ENCODE data around the gene ZMAT5. TPM values are rescaled to one million over a fixed set of nuclear protein-coding genes. Genes with fewer than 3 reads are reported as not detected.
A peak's percentile ranks its signal among the peaks of the same experiment; 100 is the strongest.

The ZMAT5 gene
- total and polyA plus RNA-seq, 2 of the 13 experiments (the other 11 are each of a cell fraction or from before 2014, with no cell fraction given): 20.7 to 27.8 TPM

DNA sequence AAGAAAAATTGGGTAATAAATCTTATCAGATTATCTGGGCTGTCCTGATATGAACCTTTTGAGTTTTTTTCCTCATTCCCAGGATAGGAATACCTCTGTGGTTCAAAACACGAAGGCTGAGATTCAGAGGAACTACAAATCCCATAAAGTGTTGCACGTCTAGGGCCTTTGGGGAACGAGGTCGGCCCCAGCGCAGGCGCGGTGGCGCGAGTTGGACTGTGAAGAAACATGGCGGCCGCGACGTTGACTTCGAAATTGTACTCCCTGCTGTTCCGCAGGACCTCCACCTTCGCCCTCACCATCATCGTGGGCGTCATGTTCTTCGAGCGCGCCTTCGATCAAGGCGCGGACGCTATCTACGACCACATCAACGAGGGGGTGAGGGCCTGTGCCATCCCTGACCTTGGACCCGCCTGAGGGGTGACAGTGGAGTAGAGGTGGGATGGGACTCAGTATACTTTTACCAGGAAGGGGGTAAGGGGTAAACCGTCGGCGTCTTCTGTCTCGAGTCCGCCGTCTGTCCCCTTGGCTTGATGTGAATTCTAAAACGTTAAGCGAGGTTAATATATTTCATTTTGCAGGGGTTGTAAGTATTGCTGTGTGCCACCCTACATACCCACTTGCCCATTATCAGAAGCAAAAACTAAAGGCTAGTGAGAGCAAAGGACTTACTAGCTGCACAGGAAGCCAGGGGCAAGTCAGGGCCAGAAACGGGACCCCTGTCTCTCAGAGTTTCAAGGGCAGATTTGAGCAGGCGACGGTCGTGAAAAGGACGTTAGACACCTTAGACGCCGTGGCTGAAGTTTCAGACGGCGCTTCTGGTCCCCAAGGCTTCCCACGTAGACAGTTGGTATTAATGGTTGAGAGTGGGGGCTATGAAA lies 604 bp upstream of the ZMAT5 start, which contains the start of gene UQCR10 (continued):
- TF ChIP-seq, protein P1, sequence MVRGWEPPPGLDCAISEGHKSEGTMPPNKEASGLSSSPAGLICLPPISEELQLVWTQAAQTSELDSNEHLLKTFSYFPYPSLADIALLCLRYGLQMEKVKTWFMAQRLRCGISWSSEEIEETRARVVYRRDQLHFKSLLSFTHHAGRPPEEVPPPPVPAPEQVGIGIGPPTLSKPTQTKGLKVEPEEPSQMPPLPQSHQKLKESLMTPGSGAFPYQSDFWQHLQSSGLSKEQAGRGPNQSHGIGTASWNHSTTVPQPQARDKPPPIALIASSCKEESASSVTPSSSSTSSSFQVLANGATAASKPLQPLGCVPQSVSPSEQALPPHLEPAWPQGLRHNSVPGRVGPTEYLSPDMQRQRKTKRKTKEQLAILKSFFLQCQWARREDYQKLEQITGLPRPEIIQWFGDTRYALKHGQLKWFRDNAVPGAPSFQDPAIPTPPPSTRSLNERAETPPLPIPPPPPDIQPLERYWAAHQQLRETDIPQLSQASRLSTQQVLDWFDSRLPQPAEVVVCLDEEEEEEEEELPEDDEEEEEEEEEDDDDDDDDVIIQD (CRISPR knock-in tag; IDR thresholded peaks at IDR 0.05; ENCODE audit: low read depth): no peak; the same call in 1 of the 2 replicates
- no peak for TF ChIP-seq NFATC3 (CRISPR knock-in tag; IDR thresholded peaks at IDR 0.05)
- TF ChIP-seq, protein P2, sequence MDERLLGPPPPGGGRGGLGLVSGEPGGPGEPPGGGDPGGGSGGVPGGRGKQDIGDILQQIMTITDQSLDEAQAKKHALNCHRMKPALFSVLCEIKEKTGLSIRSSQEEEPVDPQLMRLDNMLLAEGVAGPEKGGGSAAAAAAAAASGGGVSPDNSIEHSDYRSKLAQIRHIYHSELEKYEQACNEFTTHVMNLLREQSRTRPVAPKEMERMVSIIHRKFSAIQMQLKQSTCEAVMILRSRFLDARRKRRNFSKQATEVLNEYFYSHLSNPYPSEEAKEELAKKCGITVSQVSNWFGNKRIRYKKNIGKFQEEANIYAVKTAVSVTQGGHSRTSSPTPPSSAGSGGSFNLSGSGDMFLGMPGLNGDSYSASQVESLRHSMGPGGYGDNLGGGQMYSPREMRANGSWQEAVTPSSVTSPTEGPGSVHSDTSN (CRISPR knock-in tag; IDR thresholded peaks at IDR 0.05): no peak
- TF ChIP-seq ZNF337 (CRISPR knock-in tag; IDR thresholded peaks at IDR 0.05; ENCODE audit: borderline replicate concordance, low read depth): no peak
- TF ChIP-seq, protein P3, sequence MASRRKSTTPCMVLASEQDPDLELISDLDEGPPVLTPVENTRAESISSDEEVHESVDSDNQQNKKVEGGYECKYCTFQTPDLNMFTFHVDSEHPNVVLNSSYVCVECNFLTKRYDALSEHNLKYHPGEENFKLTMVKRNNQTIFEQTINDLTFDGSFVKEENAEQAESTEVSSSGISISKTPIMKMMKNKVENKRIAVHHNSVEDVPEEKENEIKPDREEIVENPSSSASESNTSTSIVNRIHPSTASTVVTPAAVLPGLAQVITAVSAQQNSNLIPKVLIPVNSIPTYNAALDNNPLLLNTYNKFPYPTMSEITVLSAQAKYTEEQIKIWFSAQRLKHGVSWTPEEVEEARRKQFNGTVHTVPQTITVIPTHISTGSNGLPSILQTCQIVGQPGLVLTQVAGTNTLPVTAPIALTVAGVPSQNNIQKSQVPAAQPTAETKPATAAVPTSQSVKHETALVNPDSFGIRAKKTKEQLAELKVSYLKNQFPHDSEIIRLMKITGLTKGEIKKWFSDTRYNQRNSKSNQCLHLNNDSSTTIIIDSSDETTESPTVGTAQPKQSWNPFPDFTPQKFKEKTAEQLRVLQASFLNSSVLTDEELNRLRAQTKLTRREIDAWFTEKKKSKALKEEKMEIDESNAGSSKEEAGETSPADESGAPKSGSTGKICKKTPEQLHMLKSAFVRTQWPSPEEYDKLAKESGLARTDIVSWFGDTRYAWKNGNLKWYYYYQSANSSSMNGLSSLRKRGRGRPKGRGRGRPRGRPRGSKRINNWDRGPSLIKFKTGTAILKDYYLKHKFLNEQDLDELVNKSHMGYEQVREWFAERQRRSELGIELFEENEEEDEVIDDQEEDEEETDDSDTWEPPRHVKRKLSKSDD (CRISPR knock-in tag; IDR thresholded peaks at IDR 0.05; ENCODE audit: low read depth): 0 out of 2 replicates have a peak, but pooled peaks have one; percentile 74
- peak; percentile 69 for TF ChIP-seq SALL1 (CRISPR knock-in tag; IDR thresholded peaks at IDR 0.05)
- TF ChIP-seq, protein P4, sequence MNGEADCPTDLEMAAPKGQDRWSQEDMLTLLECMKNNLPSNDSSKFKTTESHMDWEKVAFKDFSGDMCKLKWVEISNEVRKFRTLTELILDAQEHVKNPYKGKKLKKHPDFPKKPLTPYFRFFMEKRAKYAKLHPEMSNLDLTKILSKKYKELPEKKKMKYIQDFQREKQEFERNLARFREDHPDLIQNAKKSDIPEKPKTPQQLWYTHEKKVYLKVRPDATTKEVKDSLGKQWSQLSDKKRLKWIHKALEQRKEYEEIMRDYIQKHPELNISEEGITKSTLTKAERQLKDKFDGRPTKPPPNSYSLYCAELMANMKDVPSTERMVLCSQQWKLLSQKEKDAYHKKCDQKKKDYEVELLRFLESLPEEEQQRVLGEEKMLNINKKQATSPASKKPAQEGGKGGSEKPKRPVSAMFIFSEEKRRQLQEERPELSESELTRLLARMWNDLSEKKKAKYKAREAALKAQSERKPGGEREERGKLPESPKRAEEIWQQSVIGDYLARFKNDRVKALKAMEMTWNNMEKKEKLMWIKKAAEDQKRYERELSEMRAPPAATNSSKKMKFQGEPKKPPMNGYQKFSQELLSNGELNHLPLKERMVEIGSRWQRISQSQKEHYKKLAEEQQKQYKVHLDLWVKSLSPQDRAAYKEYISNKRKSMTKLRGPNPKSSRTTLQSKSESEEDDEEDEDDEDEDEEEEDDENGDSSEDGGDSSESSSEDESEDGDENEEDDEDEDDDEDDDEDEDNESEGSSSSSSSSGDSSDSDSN (CRISPR knock-in tag; IDR thresholded peaks at IDR 0.05): 0 out of 2 replicates have a peak, but pooled peaks have one; percentile 27
- TF ChIP-seq ZNF317 (CRISPR knock-in tag; IDR thresholded peaks at IDR 0.05): no peak
- TF ChIP-seq PAWR (CRISPR knock-in tag; IDR thresholded peaks at IDR 0.05; ENCODE audit: borderline replicate concordance): no peak
- TF ChIP-seq SRY (CRISPR knock-in tag; IDR thresholded peaks at IDR 0.05): peak; percentile 80
- no peak for TF ChIP-seq PHB2 (IDR thresholded peaks at IDR 0.05; ENCODE audit: partially characterized antibody)
- no peak for TF ChIP-seq ZNF530 (CRISPR knock-in tag; IDR thresholded peaks at IDR 0.05; ENCODE audit: low read depth)
- TF ChIP-seq ZNF335 (CRISPR knock-in tag; IDR thresholded peaks at IDR 0.05): peak; percentile 69; the same call in 1 of the 2 replicates
- TF ChIP-seq ONECUT2 (CRISPR knock-in tag; IDR thresholded peaks at IDR 0.05): no peak
- TF ChIP-seq, protein P5, sequence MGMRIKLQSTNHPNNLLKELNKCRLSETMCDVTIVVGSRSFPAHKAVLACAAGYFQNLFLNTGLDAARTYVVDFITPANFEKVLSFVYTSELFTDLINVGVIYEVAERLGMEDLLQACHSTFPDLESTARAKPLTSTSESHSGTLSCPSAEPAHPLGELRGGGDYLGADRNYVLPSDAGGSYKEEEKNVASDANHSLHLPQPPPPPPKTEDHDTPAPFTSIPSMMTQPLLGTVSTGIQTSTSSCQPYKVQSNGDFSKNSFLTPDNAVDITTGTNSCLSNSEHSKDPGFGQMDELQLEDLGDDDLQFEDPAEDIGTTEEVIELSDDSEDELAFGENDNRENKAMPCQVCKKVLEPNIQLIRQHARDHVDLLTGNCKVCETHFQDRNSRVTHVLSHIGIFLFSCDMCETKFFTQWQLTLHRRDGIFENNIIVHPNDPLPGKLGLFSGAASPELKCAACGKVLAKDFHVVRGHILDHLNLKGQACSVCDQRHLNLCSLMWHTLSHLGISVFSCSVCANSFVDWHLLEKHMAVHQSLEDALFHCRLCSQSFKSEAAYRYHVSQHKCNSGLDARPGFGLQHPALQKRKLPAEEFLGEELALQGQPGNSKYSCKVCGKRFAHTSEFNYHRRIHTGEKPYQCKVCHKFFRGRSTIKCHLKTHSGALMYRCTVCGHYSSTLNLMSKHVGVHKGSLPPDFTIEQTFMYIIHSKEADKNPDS (CRISPR knock-in tag; IDR thresholded peaks at IDR 0.05): no peak
- TF ChIP-seq JUN (CRISPR knock-in tag; IDR thresholded peaks at IDR 0.05): no peak
- peak; percentile 96 for TF ChIP-seq NR2C2 (CRISPR knock-in tag; IDR thresholded peaks at IDR 0.05; ENCODE audit: borderline replicate concordance)
- peak; percentile 80; the same call in 1 of the 2 replicates for TF ChIP-seq ZNF616 (CRISPR knock-in tag; IDR thresholded peaks at IDR 0.05; ENCODE audit: low read depth)
- no peak for TF ChIP-seq JUNB (CRISPR knock-in tag; IDR thresholded peaks at IDR 0.05; ENCODE audit: borderline replicate concordance)
